Stimulated activated CD8-positive, alpha-beta memory T cell treated with anti-CD3 and anti-CD28 coated beads, Interleukin-15, amount 100 ng/mL, for 48 hours (primary cell): Measurements from ENCODE around the gene EEF1G.
"Not testable (repeated sequence)": the region's sequence is repeated elsewhere in the genome, so short reads cannot be mapped to it uniquely, and the experiment has no call there.

ENCODE experiments used
- DNase-seq, 2 donors: peaks; one replicate each; pipeline ENCODE4 v3.0.0-alpha.2; 2020; ENCODE audit warnings: low read depth in 2 of 2

EEF1G gene

GRCh38 chr11:62577046-62577714, 3.5 kb upstream of the EEF1G start:
- DNase-seq = no peak

- no peak for DNase-seq
Measured at GRCh38 chr11:62575837-62576236, 2.1 kb upstream of the EEF1G start.

GRCh38 chr11:62575156-62575555, 1.5 kb upstream of the EEF1G start:
- DNase-seq = no peak

- no peak for DNase-seq
Measured at GRCh38 chr11:62574363-62575071, 826 bp upstream of the EEF1G start.

GRCh38 chr11:62573006-62573591, 592 bp downstream of the EEF1G start:
- no peak for DNase-seq

GRCh38 chr11:62572431-62572830, 1.3 kb downstream of the EEF1G start:
- DNase-seq = no peak

GRCh38 chr11:62571493-62571892, 2.2 kb downstream of the EEF1G start:
- DNase-seq = not testable (repeated sequence)

GRCh38 chr11:62570903-62571302, 2.8 kb downstream of the EEF1G start:
- not testable (repeated sequence) for DNase-seq

GRCh38 chr11:62569611-62570010, 4.1 kb downstream of the EEF1G start:
- no peak for DNase-seq

GRCh38 chr11:62567018-62567633, 6.6 kb downstream of the EEF1G start:
- DNase-seq = no peak

- no peak for DNase-seq
Measured at GRCh38 chr11:62566247-62566646, 7.4 kb downstream of the EEF1G start.

GRCh38 chr11:62565100-62565802, 8.4 kb downstream of the EEF1G start:
- no peak for DNase-seq

GRCh38 chr11:62561677-62562230, 11.9 kb downstream of the EEF1G start:
- not testable (repeated sequence) for DNase-seq

- no peak for DNase-seq
Measured at GRCh38 chr11:62560566-62561103, 13.1 kb downstream of the EEF1G start.

- DNase-seq = not testable (repeated sequence)
Measured at GRCh38 chr11:62559626-62560025, 14.1 kb downstream of the EEF1G start.

GRCh38 chr11:62559204-62559603, 14.5 kb downstream of the EEF1G start:
- no peak for DNase-seq

- no peak for DNase-seq
Measured at GRCh38 chr11:62558669-62559068, 15.0 kb downstream of the EEF1G start.

- DNase-seq = peak in 1 of 2 donors; percentile 57
Measured at GRCh38 chr11:62556875-62557631, 16.6 kb downstream of the EEF1G start.

GRCh38 chr11:62556108-62556874, 17.4 kb downstream of the EEF1G start:
- DNase-seq = peak; percentile 82
